Dermis microvascular lymphatic vessel endothelial cell (primary cell): ENCODE measurements around the gene ENDOD1. TPM values are rescaled to one million over a fixed set of nuclear protein-coding genes. Genes with fewer than 3 reads are reported as not detected.

Source experiments
- DNase-seq, 2 donors: peaks; one replicate each; pipeline versions ENCODE4 v3.0.0 to v3.0.0-alpha.2; 2010; ENCODE audit warnings: low read depth in 2 of 2
- total RNA-seq: library from RNA; depleted of rRNA; stranded (reverse); fragments of >200 nt; gene quantifications from 2 replicates; pipeline ENCODE4 v1.2.1, GENCODE V29; 2014

Gene ENDOD1
- total RNA-seq, 1 donor from 2014 or later, result 56.0 TPM

- no peak for DNase-seq
These were observed 12.7 kb upstream of the ENDOD1 start for GRCh38 chr11:95076981-95077380.

DNA sequence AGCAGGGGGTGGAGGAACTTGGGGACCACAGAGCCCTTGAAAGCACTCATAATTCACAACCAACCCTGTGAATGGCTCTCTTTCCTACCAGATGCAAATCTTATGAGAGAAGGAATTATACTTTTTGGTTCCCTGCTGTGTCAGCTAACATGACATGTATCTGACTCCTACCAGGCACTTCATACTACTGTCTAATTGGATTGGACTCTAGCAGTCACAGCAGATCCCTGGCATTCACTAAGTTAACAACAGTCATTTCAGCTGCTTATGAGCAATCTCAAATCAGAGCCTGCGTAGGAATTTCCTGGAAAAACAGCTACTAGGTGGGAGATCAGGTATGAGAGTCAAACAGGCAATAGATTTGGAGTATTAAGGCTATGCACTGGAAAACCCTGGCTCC, 11.1 kb upstream of the ENDOD1 start:
- no peak for DNase-seq

DNA sequence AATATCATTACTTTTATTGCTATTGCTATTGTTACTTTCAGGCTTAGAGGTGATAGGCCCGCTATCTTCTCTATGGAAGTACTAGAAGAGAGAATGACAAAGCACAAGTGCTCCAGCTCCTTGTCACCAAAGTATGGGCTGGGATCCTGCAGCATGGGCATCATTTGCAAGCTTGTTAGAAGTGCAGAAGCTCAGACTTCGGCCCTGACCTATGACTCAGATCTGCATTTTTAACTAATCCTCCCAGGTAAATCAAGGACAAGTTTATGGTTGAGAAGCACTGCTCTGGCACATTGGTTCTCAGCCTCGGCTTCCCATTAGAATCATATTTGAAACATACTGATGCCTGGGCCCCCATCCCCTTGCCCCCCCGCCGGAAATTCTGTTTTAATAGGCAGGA, 8.6 kb upstream of the ENDOD1 start:
- no peak for DNase-seq

DNA sequence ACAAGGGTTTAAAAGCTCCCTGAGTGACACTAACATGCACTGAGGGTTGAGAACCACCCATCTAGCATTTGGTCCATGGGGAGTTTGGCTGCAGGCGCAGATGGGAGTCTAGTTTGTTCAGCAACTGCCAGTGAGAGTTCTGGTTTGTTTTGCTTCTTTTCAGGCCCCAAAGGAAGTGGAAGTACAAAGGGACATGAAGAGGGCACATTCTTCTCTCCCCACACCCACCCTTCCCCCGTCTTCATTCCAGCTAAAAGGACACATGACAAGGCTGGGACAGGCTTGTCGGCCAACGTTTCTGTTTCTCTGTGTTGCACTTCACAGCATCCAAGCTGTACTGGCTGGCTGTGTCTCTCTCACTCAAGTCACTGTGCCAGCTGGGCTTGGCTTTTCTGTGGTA, 8.2 kb upstream of the ENDOD1 start:
- DNase-seq, result peak in 1 of 2 donors; percentile 34

DNA sequence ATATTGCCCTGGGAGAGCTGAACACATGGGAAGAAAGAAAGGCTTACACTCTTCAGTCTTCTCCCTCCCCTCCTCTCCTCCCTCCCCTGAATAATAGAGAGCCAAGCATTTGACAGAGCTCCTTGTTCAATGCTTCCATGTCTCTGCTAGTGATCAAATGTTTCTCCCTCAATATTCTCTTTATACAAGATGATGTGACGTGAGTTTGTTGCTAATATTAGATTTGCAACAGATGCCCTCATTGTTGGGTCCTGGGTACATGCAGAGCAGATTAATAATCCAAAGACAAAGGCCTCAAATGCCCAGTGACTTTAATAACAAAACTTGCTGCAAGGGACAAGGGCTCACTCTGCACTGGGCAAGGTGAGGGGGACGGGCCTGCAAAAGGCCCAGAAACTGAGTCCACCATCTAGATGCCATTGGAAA, 7.1 kb upstream of the ENDOD1 start:
- no peak for DNase-seq

- no peak for DNase-seq
These were observed 5.1 kb upstream of the ENDOD1 start for GRCh38 chr11:95084509-95084908.

DNA sequence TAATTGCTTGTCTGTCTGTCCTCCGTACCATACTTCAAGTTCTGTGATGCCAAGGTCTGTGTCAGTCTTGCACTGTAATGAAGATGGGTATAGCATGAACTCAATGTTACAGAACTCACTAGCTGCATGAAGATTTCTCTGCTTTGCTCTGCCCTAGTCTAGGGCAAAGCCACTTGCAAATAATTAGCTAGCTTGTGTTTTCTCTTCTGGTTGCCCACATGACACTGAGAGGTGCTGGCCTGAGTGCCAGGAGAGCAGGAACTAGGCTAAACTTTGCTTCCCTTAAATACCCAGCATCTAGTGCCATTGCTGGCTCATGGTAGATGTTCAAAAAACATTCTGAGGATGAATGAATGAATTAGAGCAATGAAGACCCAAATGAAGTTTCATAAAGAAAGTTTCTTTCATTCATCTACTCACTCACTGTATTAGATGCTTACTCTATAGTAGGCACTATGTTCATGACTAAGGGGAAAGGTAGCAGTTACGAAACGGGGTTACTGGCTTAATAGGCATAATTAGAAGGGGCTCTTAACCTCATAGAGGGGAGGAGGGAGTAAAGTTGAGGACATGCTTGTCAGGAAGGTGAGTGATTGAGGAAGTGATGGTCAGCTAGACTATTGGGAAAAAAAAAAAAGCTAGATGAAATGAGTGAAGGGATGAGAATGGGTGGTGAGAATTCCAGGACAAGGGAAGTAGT, 4.4 kb upstream of the ENDOD1 start:
- DNase-seq, result no peak

- DNase-seq, result no peak
These were observed 3.5 kb upstream of the ENDOD1 start for GRCh38 chr11:95086151-95086550.

DNA sequence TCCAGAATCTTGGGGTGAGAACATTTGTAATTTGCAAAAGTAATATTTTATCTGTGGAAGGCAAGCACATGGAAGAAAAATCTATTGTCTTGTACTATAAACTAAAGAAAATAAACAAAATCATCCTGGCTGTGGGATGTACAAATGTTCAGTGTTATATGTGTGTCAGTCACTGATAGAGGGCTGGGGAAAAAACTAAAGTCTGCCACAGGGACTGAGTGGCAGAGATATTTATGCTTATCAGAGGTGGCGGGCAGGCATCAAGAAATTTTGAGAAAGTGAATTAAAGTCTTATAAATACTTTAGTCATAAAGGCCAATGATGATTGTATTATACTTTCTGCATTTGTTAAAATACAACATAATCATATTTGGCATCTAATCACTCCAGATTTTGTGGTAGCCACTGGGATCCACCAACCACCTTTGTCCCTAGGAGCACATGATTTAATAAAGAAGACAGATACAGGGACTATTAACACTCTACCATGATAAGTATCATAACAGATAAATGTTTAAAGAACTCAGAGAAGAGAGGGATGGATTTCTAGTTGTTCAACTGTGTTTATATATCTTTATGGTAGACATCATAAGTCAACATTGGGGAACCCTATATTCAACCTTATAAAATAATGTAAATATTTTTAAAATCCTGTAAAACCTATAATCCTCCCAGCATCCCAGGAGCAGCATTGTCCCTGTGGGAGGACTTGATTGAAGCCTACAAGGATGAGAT, 2.6 kb upstream of the ENDOD1 start:
- DNase-seq, result no peak

GRCh38 chr11:95088946-95089619, 563 bp upstream of the ENDOD1 start:
- no peak for DNase-seq

DNA sequence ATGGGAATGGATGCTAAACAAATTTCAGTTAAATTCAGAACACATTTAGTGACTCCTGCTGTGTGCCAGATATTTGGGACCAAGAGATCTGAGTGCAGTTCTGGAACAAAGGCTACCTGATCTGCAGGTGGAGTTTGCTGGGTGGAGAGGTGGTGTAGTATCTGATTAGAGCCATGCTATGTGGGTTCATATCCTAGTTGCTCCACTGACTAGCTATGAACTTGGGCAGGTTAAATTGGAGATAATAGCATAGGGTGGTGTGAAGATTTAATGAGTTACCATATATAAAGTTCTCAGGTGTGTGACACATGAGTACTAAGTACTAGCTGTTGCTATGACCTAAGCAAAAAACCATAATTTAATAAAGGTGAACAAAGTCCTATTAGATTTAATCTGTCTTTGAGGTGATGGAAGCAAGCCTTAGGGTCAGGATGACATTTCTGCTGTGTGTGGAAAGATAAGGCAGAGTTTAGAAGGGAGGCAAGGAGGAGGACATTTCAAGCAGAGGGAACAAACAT, 2.1 kb downstream of the ENDOD1 start:
- no peak for DNase-seq

DNA sequence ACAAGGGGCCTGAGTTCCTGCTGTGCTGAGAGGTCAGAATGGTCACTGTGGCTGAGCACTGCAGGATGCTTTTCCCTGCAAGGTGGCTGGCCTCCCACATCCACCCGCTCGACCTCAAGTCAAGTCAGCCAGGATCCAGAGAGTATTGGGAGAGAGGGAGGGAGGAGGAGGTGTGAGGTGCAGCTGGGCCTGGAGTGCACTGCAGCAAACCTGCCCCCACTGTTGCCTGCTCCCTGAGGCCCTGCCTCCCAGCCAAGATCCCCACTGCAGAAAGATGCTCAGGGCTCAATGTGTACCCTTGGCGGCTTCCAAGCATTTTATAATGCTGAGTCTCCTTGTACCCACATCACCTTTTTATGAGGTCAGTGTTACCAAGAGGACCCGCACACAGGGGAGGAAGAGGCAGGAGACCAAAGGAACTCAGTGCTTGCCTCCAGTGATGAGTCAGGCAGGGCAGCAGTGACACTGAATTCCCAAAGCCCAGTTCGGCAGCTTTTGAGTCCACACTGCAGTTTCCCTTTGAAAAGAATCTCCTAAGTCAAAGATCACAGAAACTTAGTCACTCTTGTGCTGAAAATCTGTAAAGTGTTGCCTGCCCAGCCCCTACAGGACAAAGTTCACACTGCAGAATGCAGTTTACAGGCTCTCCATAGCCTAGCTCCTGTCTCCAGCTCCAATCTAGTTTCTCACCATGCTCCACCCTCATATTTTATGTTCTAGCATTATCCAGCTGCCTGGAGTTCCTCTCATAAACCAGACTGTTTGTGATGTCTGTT, 3.1 kb downstream of the ENDOD1 start:
- peak in 1 of 2 donors; percentile 34 for DNase-seq

GRCh38 chr11:95093548-95093947, 3.9 kb downstream of the ENDOD1 start:
- DNase-seq, result no peak

- DNase-seq, result peak in 1 of 2 donors; percentile 56
These were observed 6.4 kb downstream of the ENDOD1 start for GRCh38 chr11:95095858-95096587.

- DNase-seq, result no peak
These were observed 7.6 kb downstream of the ENDOD1 start for GRCh38 chr11:95097209-95097608.

- no peak for DNase-seq
These were observed 9.2 kb downstream of the ENDOD1 start for GRCh38 chr11:95098826-95099225.

DNA sequence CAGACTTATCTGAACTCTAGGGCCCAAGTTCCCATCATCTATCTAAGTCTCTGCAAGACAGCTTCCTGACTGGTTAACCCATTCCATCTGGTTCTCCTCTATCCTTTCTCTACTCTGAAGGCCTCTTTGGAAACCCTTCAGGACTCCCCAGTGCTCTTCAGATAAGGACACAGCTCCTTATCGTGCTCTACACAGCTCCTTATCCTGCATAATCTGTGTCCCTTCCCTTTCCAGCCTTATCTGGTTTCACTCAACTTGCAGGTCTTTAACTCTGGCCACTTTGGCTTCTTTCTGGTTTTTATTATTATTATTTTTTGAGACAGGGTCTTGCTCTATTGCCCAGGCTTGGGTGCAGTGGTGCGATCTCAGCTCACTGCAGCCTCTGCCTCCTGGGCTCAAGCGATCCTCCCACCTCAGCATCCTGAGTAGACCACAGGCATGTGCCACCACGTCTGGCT, 10.6 kb downstream of the ENDOD1 start:
- no peak for DNase-seq

DNA sequence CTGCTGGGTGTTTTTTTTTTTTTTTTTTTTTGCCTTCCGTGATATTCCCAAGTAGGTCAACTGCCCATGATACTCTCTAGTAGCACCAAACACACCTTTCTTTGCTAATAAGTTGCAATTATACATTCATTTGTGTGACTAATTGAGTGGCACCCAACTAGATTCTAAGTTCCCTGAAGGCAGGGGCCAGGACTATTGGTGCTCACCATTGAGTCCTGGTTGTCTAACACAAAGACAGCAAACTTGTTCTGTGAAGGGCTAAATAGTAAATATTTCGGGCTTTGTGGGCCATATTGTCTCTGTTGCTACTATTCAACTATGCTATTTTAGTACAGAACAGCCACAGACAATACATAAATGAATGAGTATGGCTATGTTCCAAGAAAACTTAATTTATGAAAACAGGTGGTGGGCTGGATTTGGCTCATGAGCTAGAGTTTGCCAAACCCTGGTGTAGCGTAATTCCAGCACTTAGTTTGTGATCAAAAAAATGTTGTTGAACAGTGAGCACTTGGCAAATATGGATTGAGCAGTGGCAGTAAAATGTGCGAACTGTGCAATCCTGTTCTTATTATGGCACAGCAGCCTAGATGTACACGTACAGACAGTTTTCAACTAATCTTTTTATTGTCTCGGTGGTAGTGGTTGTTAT, 11.3 kb downstream of the ENDOD1 start:
- DNase-seq, result peak; percentile 66 to 80

DNA sequence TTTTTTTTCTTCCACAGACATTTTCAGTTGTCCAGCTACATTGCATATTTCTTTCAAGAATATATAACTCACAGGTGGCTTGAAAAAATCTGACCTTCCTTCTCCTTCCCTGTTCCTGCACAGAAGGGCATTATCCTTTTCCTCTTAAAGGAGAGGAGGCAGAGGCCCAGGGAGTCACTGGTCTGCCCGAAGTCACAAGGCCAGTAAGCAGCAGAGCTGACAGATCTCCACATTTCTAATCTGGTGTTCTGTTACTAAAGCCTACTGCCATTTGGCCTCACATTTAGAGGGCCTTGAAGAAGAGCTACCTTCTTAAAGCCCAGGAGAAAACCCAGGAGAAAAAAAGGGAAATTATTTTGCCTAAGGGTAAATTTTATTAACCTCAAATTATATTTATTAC, 12.3 kb downstream of the ENDOD1 start:
- DNase-seq, result no peak

- no peak for DNase-seq
These were observed 13.1 kb downstream of the ENDOD1 start for GRCh38 chr11:95102733-95103132.
